ENCODE measurements around the gene RASIP1.
"Not testable (repeated sequence)": the region's sequence is repeated elsewhere in the genome, so short reads cannot be mapped to it uniquely, and the experiment has no call there.

The RASIP1 gene

GRCh38 chr19:48768994-48769713 is 28.7 kb upstream of the RASIP1 start:
- no peak overlapping the region for H3K4me3 ChIP-seq (ENCODE audit: low read depth, low read length)
- CTCF ChIA-PET, result interaction anchor here (0.6 to 1.7 kb wide), 4 partner anchors 19 to 224 kb away, joined by 3 to 9 read pairs (median 4); partner anchors contain the start of gene GYS1
- no peak overlapping the region for H3K27ac ChIP-seq (ENCODE audit: extremely low read depth, low read depth, low read length)
- H3K4me1 ChIP-seq (ENCODE audit: control insufficient read depth, insufficient read depth, low read length), result no peaks in the 10 kb centered on the region
- POLR2A ChIA-PET, result no interaction called here
- no peaks in the 10 kb centered on the region for H3K36me3 ChIP-seq (ENCODE audit: control insufficient read depth in 2 of 2, insufficient read depth in 1 of 2, low read length in 2 of 2)
- TF ChIP-seq ZNF169 (tag by site-specific recombination; IDR thresholded peaks at IDR 0.05) (no peak), GFI1B (tag by site-specific recombination; IDR thresholded peaks at IDR 0.05) (no peak), ZNF202 (tag by site-specific recombination; IDR thresholded peaks at IDR 0.05; ENCODE audit: borderline replicate concordance) (no peak), ZNF350 (tag by site-specific recombination; IDR thresholded peaks at IDR 0.05) (no peak), INSM2 (tag by site-specific recombination; IDR thresholded peaks at IDR 0.05) (no peak), ZSCAN23 (tag by site-specific recombination; IDR thresholded peaks at IDR 0.05) (no peak)
- TF ChIP-seq, protein P1, sequence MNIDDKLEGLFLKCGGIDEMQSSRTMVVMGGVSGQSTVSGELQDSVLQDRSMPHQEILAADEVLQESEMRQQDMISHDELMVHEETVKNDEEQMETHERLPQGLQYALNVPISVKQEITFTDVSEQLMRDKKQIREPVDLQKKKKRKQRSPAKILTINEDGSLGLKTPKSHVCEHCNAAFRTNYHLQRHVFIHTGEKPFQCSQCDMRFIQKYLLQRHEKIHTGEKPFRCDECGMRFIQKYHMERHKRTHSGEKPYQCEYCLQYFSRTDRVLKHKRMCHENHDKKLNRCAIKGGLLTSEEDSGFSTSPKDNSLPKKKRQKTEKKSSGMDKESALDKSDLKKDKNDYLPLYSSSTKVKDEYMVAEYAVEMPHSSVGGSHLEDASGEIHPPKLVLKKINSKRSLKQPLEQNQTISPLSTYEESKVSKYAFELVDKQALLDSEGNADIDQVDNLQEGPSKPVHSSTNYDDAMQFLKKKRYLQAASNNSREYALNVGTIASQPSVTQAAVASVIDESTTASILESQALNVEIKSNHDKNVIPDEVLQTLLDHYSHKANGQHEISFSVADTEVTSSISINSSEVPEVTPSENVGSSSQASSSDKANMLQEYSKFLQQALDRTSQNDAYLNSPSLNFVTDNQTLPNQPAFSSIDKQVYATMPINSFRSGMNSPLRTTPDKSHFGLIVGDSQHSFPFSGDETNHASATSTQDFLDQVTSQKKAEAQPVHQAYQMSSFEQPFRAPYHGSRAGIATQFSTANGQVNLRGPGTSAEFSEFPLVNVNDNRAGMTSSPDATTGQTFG (tag by site-specific recombination; IDR thresholded peaks at IDR 0.05; ENCODE audit: borderline replicate concordance), result no peak
- H3K9me3 ChIP-seq (ENCODE audit: control insufficient read depth, insufficient read depth, low read depth, low read length), result no peaks in the 10 kb centered on the region

- TF ChIP-seq, protein P2, sequence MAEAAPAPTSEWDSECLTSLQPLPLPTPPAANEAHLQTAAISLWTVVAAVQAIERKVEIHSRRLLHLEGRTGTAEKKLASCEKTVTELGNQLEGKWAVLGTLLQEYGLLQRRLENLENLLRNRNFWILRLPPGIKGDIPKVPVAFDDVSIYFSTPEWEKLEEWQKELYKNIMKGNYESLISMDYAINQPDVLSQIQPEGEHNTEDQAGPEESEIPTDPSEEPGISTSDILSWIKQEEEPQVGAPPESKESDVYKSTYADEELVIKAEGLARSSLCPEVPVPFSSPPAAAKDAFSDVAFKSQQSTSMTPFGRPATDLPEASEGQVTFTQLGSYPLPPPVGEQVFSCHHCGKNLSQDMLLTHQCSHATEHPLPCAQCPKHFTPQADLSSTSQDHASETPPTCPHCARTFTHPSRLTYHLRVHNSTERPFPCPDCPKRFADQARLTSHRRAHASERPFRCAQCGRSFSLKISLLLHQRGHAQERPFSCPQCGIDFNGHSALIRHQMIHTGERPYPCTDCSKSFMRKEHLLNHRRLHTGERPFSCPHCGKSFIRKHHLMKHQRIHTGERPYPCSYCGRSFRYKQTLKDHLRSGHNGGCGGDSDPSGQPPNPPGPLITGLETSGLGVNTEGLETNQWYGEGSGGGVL (tag by site-specific recombination; IDR thresholded peaks at IDR 0.05), result peak; percentile 34; the same call in 1 of the 2 replicates
- TF ChIP-seq KLF1 (tag by site-specific recombination; IDR thresholded peaks at IDR 0.05) (peak; percentile 86), ZNF394 (tag by site-specific recombination; IDR thresholded peaks at IDR 0.05; ENCODE audit: borderline replicate concordance) (peak; percentile 56; the same call in 1 of the 2 replicates)
- H3K9me3 ChIP-seq (ENCODE audit: control insufficient read depth, insufficient read depth, low read depth, low read length); H3K36me3 ChIP-seq (ENCODE audit: control insufficient read depth in 2 of 2, insufficient read depth in 1 of 2, low read length in 2 of 2); H3K4me3 ChIP-seq (ENCODE audit: low read depth, low read length); H3K27ac ChIP-seq (ENCODE audit: extremely low read depth, low read depth, low read length); H3K4me1 ChIP-seq (ENCODE audit: control insufficient read depth, insufficient read depth, low read length): not testable (repeated sequence)
- POLR2A ChIA-PET, result interaction anchor here (0.7 kb wide), 1 partner anchor 31 kb away, joined by 6 read pairs; no protein-coding TSS in a partner anchor
- CTCF ChIA-PET, result interaction anchor here (0.7 to 1.2 kb wide), 3 partner anchors 20 to 86 kb away, joined by 3 to 5 read pairs (median 3); no protein-coding TSS in a partner anchor
Observed at GRCh38 chr19:48768171-48768753, 27.9 kb upstream of the RASIP1 start.

DNA sequence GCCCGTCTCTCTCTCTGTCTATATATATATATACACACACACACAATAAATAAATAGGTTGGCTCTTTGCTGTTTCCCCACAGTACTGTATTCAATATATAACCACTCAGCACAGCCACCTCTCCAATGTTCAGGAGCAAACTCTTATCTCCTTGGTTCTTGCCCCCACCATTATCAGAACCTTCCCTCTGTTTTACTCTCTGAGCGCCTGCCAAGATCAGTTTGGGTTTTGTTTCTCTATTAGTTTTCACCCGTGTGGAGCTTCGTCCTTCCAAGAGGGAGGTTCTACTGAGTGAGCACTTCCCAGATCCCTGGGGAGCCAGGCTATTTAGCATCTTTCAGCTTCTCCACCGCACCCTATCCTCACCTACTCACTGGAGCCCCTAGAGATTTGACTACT is 25.4 kb upstream of the RASIP1 start:
- H3K9me3 ChIP-seq (ENCODE audit: control insufficient read depth, insufficient read depth, low read depth, low read length); H3K4me1 ChIP-seq (ENCODE audit: control insufficient read depth, insufficient read depth, low read length); H3K4me3 ChIP-seq (ENCODE audit: low read depth, low read length); H3K36me3 ChIP-seq (ENCODE audit: control insufficient read depth in 2 of 2, insufficient read depth in 1 of 2, low read length in 2 of 2); H3K27ac ChIP-seq (ENCODE audit: extremely low read depth, low read depth, low read length); POLR2A ChIA-PET: not testable (repeated sequence)
- CTCF ChIA-PET, result interaction anchor here (0.6 to 3.6 kb wide), 4 partner anchors 18 to 205 kb away, joined by 3 to 13 read pairs (median 4); no protein-coding TSS in a partner anchor
